KOPT-K1 (cell line): ENCODE results near the gene SSX2B.
"Not testable (repeated sequence)": the region's sequence is repeated elsewhere in the genome, so short reads cannot be mapped to it uniquely, and the experiment has no call there.

Experiments used
- H3K27ac ChIP-seq: fragments of 200-600 bp; sonication (generic); 2 replicates; pipeline ENCODE4 v1.5.1; 2016; ENCODE audit warnings: antibody characterized with exemption, mild to moderate bottlenecking, low read depth, low read length; ENCODE audit not compliant: poor library complexity, severe bottlenecking
- H3K36me3 ChIP-seq: fragments of 200-600 bp; sonication (generic); 2 replicates; pipeline ENCODE4 v1.5.1; 2017; ENCODE audit warnings: antibody characterized with exemption, mild to moderate bottlenecking, low read length, moderate library complexity; ENCODE audit not compliant: insufficient read depth
- H3K9me3 ChIP-seq: fragments of 200-600 bp; sonication (generic); 2 replicates; pipeline ENCODE4 v1.5.1; 2017; ENCODE audit warnings: antibody characterized with exemption, low read length, mild to moderate bottlenecking; ENCODE audit not compliant: insufficient read depth, poor library complexity, severe bottlenecking

Gene SSX2B, protein sequence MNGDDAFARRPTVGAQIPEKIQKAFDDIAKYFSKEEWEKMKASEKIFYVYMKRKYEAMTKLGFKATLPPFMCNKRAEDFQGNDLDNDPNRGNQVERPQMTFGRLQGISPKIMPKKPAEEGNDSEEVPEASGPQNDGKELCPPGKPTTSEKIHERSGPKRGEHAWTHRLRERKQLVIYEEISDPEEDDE

DNA sequence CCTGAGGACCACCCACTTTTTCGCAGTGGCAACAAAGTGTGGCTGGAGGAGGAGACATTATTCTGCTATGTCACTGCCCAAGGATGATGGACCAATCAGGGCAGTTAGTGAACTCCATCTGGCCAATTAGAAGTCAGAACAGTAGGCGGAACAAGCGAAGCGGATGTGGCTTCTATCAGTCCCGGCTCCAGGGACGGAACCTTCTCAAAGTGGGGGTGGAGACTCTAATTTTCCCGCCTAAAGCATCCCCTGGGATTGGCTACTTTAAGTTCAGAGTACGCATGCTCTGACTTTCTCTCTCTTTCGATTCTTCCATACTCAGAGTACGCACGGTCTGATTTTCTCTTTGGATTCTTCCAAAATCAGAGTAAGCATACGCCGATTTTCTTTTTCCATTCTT is at the start of gene SSX2B:
Gene SSX2B, plus strand, starts transcription at position 301 of the 400 bp plus-strand sequence. CDS start 1,429 bp downstream, outside the sequence.
- H3K36me3 ChIP-seq, H3K9me3 ChIP-seq, H3K27ac ChIP-seq: not testable (repeated sequence)

- H3K27ac ChIP-seq, H3K9me3 ChIP-seq: not testable (repeated sequence)
These were observed 44.0 kb upstream of the SSX2B start, which contains the start of gene SSX2 for GRCh38 chrX:52707078-52707477. TSS of gene SSX2 (minus strand) at chrX:52707178. CDS start at chrX:52705749, 1,429 bp downstream.

DNA sequence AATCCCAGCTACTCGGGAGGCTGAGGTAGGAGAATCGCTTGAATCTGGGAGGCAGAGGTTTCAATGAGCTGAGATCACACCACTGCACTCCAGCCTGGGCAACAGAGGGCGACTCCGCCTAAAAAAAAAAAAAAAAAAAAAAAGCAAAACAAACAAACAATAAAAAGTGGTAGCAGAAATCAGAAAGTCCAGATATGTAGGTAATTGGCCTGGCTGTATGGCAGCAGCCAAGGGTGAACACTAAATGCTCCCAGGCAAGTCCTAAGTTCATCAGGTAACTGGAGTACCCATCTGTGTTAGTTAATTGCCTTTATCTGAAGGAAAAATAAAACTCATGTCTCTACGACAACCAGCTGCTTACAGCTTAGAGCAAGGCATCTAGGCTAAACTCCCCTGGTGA is 14.9 kb downstream of the SSX2B start:
- not testable (repeated sequence) for H3K27ac ChIP-seq, H3K9me3 ChIP-seq

More at GRCh38 chrX:52707078-52707477, 44.0 kb upstream of the SSX2B start, which contains the start of gene SSX2:
- H3K36me3 ChIP-seq: not testable (repeated sequence)

GRCh38 chrX:52773504-52773903 is 22.5 kb downstream of the SSX2B start:
- H3K9me3 ChIP-seq: not testable (repeated sequence)

More for the DNA sequence above, 14.9 kb downstream of the SSX2B start:
- H3K36me3 ChIP-seq: not testable (repeated sequence)

DNA sequence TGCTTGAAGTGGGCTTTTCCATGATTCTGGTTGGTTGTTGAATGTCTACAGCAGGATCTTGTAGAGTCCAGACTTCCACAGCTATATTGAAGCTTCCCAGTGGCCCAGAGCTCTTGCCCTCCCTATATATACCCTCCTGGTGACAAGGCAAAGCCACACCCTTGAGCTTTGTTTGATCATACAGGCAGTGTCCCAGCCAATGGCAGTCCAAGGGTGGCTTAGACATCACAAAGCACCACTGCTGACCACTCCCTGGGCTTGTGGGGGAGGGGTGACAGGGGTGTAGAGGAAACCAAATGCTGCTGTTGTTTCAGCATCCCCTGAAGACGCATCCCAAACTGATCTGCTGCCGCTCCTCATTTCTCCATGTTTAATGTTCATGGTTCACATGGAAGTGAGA is 46.3 kb downstream of the SSX2B start, which contains the start of gene SPANXN5:
Gene SPANXN5, minus strand, starts transcription at position 101 of the 400 bp plus-strand sequence. Its CDS starts 79 bp downstream, at position 22.
- not testable (repeated sequence) for H3K36me3 ChIP-seq

More at GRCh38 chrX:52773504-52773903, 22.5 kb downstream of the SSX2B start:
- H3K27ac ChIP-seq, H3K36me3 ChIP-seq: not testable (repeated sequence)

GRCh38 chrX:52804876-52805275 is 53.8 kb downstream of the SSX2B start:
- not testable (repeated sequence) for H3K36me3 ChIP-seq, H3K27ac ChIP-seq, H3K9me3 ChIP-seq

More for the DNA sequence above, 46.3 kb downstream of the SSX2B start, which contains the start of gene SPANXN5:
- not testable (repeated sequence) for H3K27ac ChIP-seq, H3K9me3 ChIP-seq
